Spleen (tissue), 13 donors: ENCODE results near the gene MT1B. TPM values are rescaled to one million over a fixed set of nuclear protein-coding genes. Genes with fewer than 3 reads are reported as not detected.

Experiments
- DNase-seq: peaks from one replicate; pipeline ENCODE4 v3.0.0-alpha.2; 2020
- H3K27ac ChIP-seq, 8 donors: fragments of 200-600 bp; sonication (generic) in 7 of 8; 1 replicate in 4 of 8; 2 replicates in 4 of 8; pipeline versions ENCODE4 v1.5.0 to v1.8.0; 2016 to 2021; ENCODE audit warnings: inconsistent platforms in 4 of 8, mild to moderate bottlenecking in 4 of 8, moderate library complexity in 1 of 8
- H3K27me3 ChIP-seq, 7 donors: fragments of 200-600 bp; sonication (generic) in 6 of 7; replicated peaks in 1 of 7; 1 replicate in 4 of 7; 2 replicates in 3 of 7; pipeline versions ENCODE4 v1.5.0 to v1.8.0; 2016 to 2021; ENCODE audit warnings: inconsistent platforms in 3 of 7, mild to moderate bottlenecking in 1 of 7
- H3K36me3 ChIP-seq, 6 donors: fragments of 200-600 bp; sonication (generic) in 5 of 6; 1 replicate in 4 of 6; 2 replicates in 2 of 6; pipeline versions ENCODE4 v1.5.0 to v1.8.0; 2016 to 2021; ENCODE audit warnings: inconsistent platforms in 2 of 6
- H3K4me1 ChIP-seq, 6 donors: fragments of 200-600 bp; sonication (generic) in 5 of 6; 1 replicate in 3 of 6; 2 replicates in 3 of 6; pipeline versions ENCODE4 v1.5.0 to v1.8.0; 2016 to 2021; ENCODE audit warnings: inconsistent platforms in 3 of 6
- H3K4me3 ChIP-seq, 8 donors: fragments of 200-600 bp; sonication (generic) in 7 of 8; 1 replicate in 4 of 8; 2 replicates in 4 of 8; pipeline versions ENCODE4 v1.5.0 to v1.8.0; 2016 to 2021; ENCODE audit warnings: inconsistent platforms in 4 of 8, mild to moderate bottlenecking in 4 of 8, moderate library complexity in 2 of 8
- H3K9me3 ChIP-seq, 8 donors: fragments of 200-600 bp; sonication (generic) in 7 of 8; 1 replicate in 4 of 8; 2 replicates in 4 of 8; pipeline versions ENCODE4 v1.5.0 to v1.8.0; 2016 to 2021; ENCODE audit warnings: inconsistent platforms in 4 of 8
- CTCF ChIP-seq, 11 experiments: fragments of 200-600 bp in 7 of 11; fragments of 450-650 bp in 4 of 11; sonication (generic) in 4 of 11; IDR thresholded peaks in 8 of 11; conservative IDR thresholded peaks in 3 of 11; 1 replicate in 7 of 11; 2 replicates in 4 of 11; pipeline versions ENCODE4 v1.4.0 to v1.8.0; 2016 to 2021; ENCODE audit warnings: antibody characterized with exemption in 11 of 11, inconsistent platforms in 4 of 11, mild to moderate bottlenecking in 1 of 11
- POLR2A ChIP-seq, 3 donors: fragments of 450-650 bp; IDR thresholded peaks; one replicate each; pipeline ENCODE4 v1.5.1; 2017; ENCODE audit warnings: antibody characterized with exemption in 3 of 3, mild to moderate bottlenecking in 1 of 3
- POLR2AphosphoS5 ChIP-seq, 3 donors: sonication (generic); formaldehyde crosslinking; IDR thresholded peaks; one replicate each; pipeline ENCODE4 v1.5.1; 2017; ENCODE audit warnings: antibody characterized with exemption in 3 of 3
- WGBS, 5 donors: extraction: QIAGEN DNeasy Blood & Tissue Kit in 3 of 5; methylation state at CpG; one replicate each; pipeline versions ENCODE4 v1.1.5 to v1.1.7; 2013 to 2018; 5-methylcytosine and 5-hydroxymethylcytosine counted together
- intact Hi-C: fragments of 100-400 bp; cut with DNase I; formaldehyde crosslinking; loops from one replicate; pipeline ENCODE4 v1.15.0; 2023; ENCODE audit warnings: low total_unique reads
- long read RNA-seq, 2 donors: transcript quantifications; one replicate each; lab custom pipeline, GENCODE V29; 2026
- polyA plus RNA-seq, 3 donors: library from polyadenylated mRNA; stranded (reverse); fragments of 200-250 nt; gene quantifications; one replicate each; pipeline ENCODE4 v1.2.1, GENCODE V29; 2013
- total RNA-seq, 7 donors: library from RNA; depleted of rRNA in 3 of 7; stranded (reverse); fragments of >200 nt in 3 of 7; fragmentation: NEBNext Ultra II Directional in 4 of 7; extraction: Animal tissue kit (Norgen Biotek cat#: 25700) in 4 of 7; gene quantifications; one replicate each; pipeline versions ENCODE4 v1.1.0 to v1.2.1, GENCODE V29; 2016 to 2021
- donor health status: healthy with polysubstance abuse.
- donor health status: DM: no; HTN: no; CAD: no; lungs with moderate emphysema.
- donor health status: DM: no; HTN: no; CAD: no.
- donor health status: Bipolar disorder and iron deficiency.
- donor health status: healthy.
- donor health status: DM: no; HTN: no; CAD: no.
- donor health status: DM: yes; HTN: yes; CAD: no.

MT1B gene
- total RNA-seq (not detected), polyA plus RNA-seq (not detected)
- long read RNA-seq, donor 1 = 0 reads
- long read RNA-seq, donor 2 = 0 reads

DNA sequence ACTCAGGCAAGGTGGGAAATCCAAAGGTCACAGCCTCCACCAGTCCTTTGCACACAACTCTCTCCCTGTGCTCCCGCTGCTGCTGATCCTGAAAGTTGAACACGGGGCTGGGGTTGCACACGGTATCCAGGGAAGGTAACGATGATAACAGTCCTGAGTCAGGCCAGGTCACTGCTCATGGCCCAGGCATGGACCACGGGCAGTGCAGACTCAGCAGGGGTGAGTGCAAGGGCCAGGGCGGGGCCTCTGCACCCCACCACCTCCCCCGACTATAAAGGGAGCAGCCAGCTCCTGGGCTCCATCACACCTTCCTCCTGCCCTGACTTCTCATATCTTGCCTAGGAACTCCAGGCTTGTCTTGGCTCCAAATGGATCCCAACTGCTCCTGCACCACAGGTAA, at the start of gene MT1B:
TSS of gene MT1B (plus strand) at position 301 of the 400 bp plus-strand sequence. CDS start at position 369, 68 bp downstream.
- no peak for DNase-seq
- no peaks in the 10 kb centered on the region for H3K9me3 ChIP-seq
- WGBS, 5 donors = 65 to 89% (median 78%) methylated on average over 6 to 7 of the region's 7 CpGs

GRCh38 chr16:56603589-56603988, 48.1 kb upstream of the MT1B start:
- Histone ChIP-seq H3K9me3 (no peaks in the 10 kb centered on the region), H3K4me1 (peaks cover 8 to 39% (median 19%) of the 10 kb centered on the region in 6 donors), H3K27ac (no peak overlapping the region), H3K36me3 (no peaks in the 10 kb centered on the region), H3K27me3 (peaks cover 0 to 15% (median 0%) of the 10 kb centered on the region in 7 donors), H3K4me3 (no peak overlapping the region)
- intact Hi-C loops = loop anchor here (10.0 kb wide), 2 partner anchors 81 to 89 kb away; partner anchors contain the start of gene MT1X
- no peak for DNase-seq
- TF ChIP-seq POLR2A (IDR thresholded peaks at IDR 0.05) (no peak), POLR2AphosphoS5 (IDR thresholded peaks at IDR 0.05) (peak in 2 of 3 donors; percentile 29 to 35), CTCF (IDR thresholded peaks at IDR 0.05 in 8 of 11, conservative IDR thresholded peaks at IDR 0.05 in 3 of 11) (peak in 10 of 11 experiments; percentile 15 to 60 (median 50))
- 21 to 37% (median 25%) methylated on average over 4 of the region's 4 CpGs for WGBS, 5 donors

More for the DNA sequence above, at the start of gene MT1B:
- intact Hi-C loops = no loop called here
- no peaks in the 10 kb centered on the region for H3K36me3 ChIP-seq
- no peaks in the 10 kb centered on the region for H3K4me1 ChIP-seq
- H3K27me3 ChIP-seq = peaks cover 0 to 48% (median 11%) of the 10 kb centered on the region in 7 donors
- no peak within 1 kb of the TSS for H3K4me3 ChIP-seq
- H3K27ac ChIP-seq = no peak within 1 kb of the TSS
- no peak for TF ChIP-seq CTCF (IDR thresholded peaks at IDR 0.05 in 8 of 11, conservative IDR thresholded peaks at IDR 0.05 in 3 of 11)
- no peak for TF ChIP-seq POLR2A (IDR thresholded peaks at IDR 0.05)
- no peak for TF ChIP-seq POLR2AphosphoS5 (IDR thresholded peaks at IDR 0.05)

GRCh38 chr16:56604966-56605365, 46.7 kb upstream of the MT1B start:
- no peaks in the 10 kb centered on the region for H3K9me3 ChIP-seq
- H3K4me3 ChIP-seq = no peak overlapping the region
- DNase-seq = no peak
- TF ChIP-seq CTCF (IDR thresholded peaks at IDR 0.05 in 8 of 11, conservative IDR thresholded peaks at IDR 0.05 in 3 of 11) (no peak), POLR2A (IDR thresholded peaks at IDR 0.05) (no peak), POLR2AphosphoS5 (IDR thresholded peaks at IDR 0.05) (no peak)
- peaks cover 11 to 52% (median 32%) of the 10 kb centered on the region in 6 donors for H3K4me1 ChIP-seq
- H3K27ac ChIP-seq = peak overlapping the region in 3 of 8 donors; percentile 89 to 96 (median 92)
- WGBS, 5 donors = 92 to 96% (median 94%) methylated on average over 4 of the region's 4 CpGs
- intact Hi-C loops = loop anchor here (10.0 kb wide), 2 partner anchors 80 to 90 kb away; partner anchors contain the start of gene MT1X
- no peaks in the 10 kb centered on the region for H3K36me3 ChIP-seq
- H3K27me3 ChIP-seq = peaks cover 0 to 15% (median 0%) of the 10 kb centered on the region in 7 donors

DNA sequence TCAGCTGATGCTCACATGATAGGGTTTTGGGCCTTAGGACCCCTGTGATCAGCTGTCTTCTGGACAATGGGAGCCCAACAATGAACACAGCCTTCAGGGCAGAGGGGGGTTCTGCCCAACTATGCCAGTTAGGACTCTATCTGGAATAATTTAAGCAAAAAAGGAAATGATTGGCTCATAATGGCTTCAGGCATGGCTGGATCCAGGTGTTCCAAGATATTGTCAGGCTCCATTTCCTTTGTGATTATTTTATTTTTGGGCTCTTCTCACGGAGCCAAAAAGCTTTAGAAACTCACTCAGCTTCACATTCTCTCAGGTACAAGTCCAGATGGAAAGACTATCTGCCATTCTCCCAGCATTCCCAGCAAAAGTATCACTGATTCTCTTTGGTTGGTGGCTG, 46.2 kb upstream of the MT1B start:
- intact Hi-C loops = loop anchor here (10.0 kb wide), 2 partner anchors 79 to 91 kb away; partner anchors contain the start of gene MT1X

More for the DNA sequence above, 46.2 kb upstream of the MT1B start:
- no peaks in the 10 kb centered on the region for H3K36me3 ChIP-seq
- H3K27ac ChIP-seq = peak overlapping the region in 6 of 8 donors; percentile 88 to 96 (median 90)
- WGBS, 5 donors = 58 to 87% (median 80%) methylated on average over 1 of the region's 1 CpG
- H3K4me3 ChIP-seq = no peak overlapping the region
- no peaks in the 10 kb centered on the region for H3K9me3 ChIP-seq
- peaks cover 16 to 58% (median 37%) of the 10 kb centered on the region in 6 donors for H3K4me1 ChIP-seq
- TF ChIP-seq POLR2A (IDR thresholded peaks at IDR 0.05) = no peak
- no peak for TF ChIP-seq CTCF (IDR thresholded peaks at IDR 0.05 in 8 of 11, conservative IDR thresholded peaks at IDR 0.05 in 3 of 11)
- no peak for TF ChIP-seq POLR2AphosphoS5 (IDR thresholded peaks at IDR 0.05)
- no peak for DNase-seq
- peaks cover 0 to 10% (median 0%) of the 10 kb centered on the region in 7 donors for H3K27me3 ChIP-seq
